Panc1 (cell line): Measurements from ENCODE around the gene SMIM8. TPM values are rescaled to one million over a fixed set of nuclear protein-coding genes. Genes with fewer than 3 reads are reported as not detected.

Experiments used
- ATAC-seq: fragments of 200-7000 bp; cut with Tn5 transposase; 2 replicates; pipeline ENCODE4 v1.9.1; 2020; ENCODE audit warnings: mild to moderate bottlenecking, moderate library complexity
- BruUV-seq: library from RNA; stranded (reverse); fragments of 400-500 nt; replicated peaks from 2 replicates; lab custom pipeline; 2021; lab: Mats Ljungman, UMichigan
- CTCF ChIA-PET: fragments of 300-600 bp; sonication (Branson Sonifier 250); formaldehyde crosslinking; loops from one replicate; lab custom pipeline; 2022; ENCODE audit warnings: antibody characterized with exemption; lab: Charles Lee
- POLR2A ChIA-PET: fragments of 300-600 bp; sonication (Branson Sonifier 250); formaldehyde crosslinking; loops from one replicate; lab custom pipeline; 2022; ENCODE audit warnings: antibody characterized with exemption; lab: Charles Lee
- DNase-seq: peaks from one replicate; pipeline ENCODE4 v3.0.0-alpha.2; 2010; ENCODE audit warnings: low read depth, low spot score
- H3K27ac ChIP-seq: 2 replicates; pipeline ENCODE4 v1.5.1; 2011; ENCODE audit warnings: mild to moderate bottlenecking, low read length, inconsistent platforms
- H3K27me3 ChIP-seq: fragments of 200-500 bp; sonication (Bioruptor generic); 2 replicates; pipeline ENCODE4 v1.6.0; 2014; ENCODE audit warnings: low read length, inconsistent platforms; ENCODE audit not compliant: control insufficient read depth, insufficient read depth
- H3K36me3 ChIP-seq: fragments of 200-500 bp; sonication (Bioruptor generic); 2 replicates; pipeline ENCODE4 v1.5.1; 2014; ENCODE audit warnings: inconsistent platforms, mild to moderate bottlenecking, low read length, moderate library complexity; ENCODE audit not compliant: control insufficient read depth, insufficient read depth
- H3K4me1 ChIP-seq: 2 replicates; pipeline ENCODE4 v1.5.1; 2011; ENCODE audit warnings: inconsistent platforms, mild to moderate bottlenecking, low read length, moderate library complexity; ENCODE audit not compliant: control insufficient read depth, insufficient read depth
- H3K4me3 ChIP-seq, 2 experiments: 2 replicates each; pipeline ENCODE4 v1.5.1; 2011 to 2012; ENCODE audit warnings: low read depth in 2 of 2, low read length in 2 of 2, mild to moderate bottlenecking in 2 of 2, inconsistent platforms in 1 of 2, moderate library complexity in 1 of 2
- H3K9me3 ChIP-seq: fragments of 200-500 bp; sonication (Bioruptor generic); 2 replicates; pipeline ENCODE4 v1.5.1; 2014; ENCODE audit warnings: low read depth, mild to moderate bottlenecking, inconsistent platforms, low read length, moderate library complexity; ENCODE audit not compliant: control insufficient read depth, insufficient read depth
- POLR2AphosphoS5 ChIP-seq: IDR thresholded peaks from 2 replicates; pipeline ENCODE4 v1.6.1; 2012; ENCODE audit warnings: mild to moderate bottlenecking, low read depth, low read length, moderate library complexity
- SIN3A ChIP-seq: IDR thresholded peaks from 2 replicates; pipeline ENCODE4 v1.6.1; 2012; ENCODE audit warnings: low read depth, mild to moderate bottlenecking, low read length, moderate library complexity, borderline replicate concordance; ENCODE audit not compliant: insufficient read depth
- TCF7L2 ChIP-seq: IDR thresholded peaks from 2 replicates; pipeline ENCODE4 v1.6.1; 2011; ENCODE audit warnings: mild to moderate bottlenecking, low read depth, low read length, inconsistent platforms
- in situ Hi-C: cut with HindIII; loops from 2 replicates; pipeline ENCODE4 v1.10.0; 2016; ENCODE audit warnings: low sequenced_read_pairs, low pct_unique_long_range_greater_than_20kb
- intact Hi-C: fragments of 100-400 bp; cut with micrococcal nuclease; formaldehyde crosslinking; loops from one replicate; pipeline ENCODE4 v1.10.0; 2022; ENCODE audit not compliant: unreplicated experiment
- total RNA-seq: library from RNA; stranded (reverse); gene quantifications from one replicate; pipeline ENCODE4 v1.2.1, GENCODE V29; 2021; ENCODE audit not compliant: unreplicated experiment
- TF ChIP-seq, protein P1 (sequence below), 2 experiments: IDR thresholded peaks; 2 replicates each; pipeline ENCODE4 v1.6.1; 2011 to 2012; ENCODE audit warnings: low read depth in 2 of 2, control low read depth in 1 of 2, low read length in 1 of 2, mild to moderate bottlenecking in 1 of 2, moderate library complexity in 1 of 2; ENCODE audit not compliant: insufficient read depth in 1 of 2
- TF ChIP-seq, protein P2 (sequence below): fragments of 450-650 bp; IDR thresholded peaks from 2 replicates; pipeline ENCODE4 v1.5.1; 2017; ENCODE audit warnings: mild to moderate bottlenecking

Gene SMIM8
- total RNA-seq, 1 experiment from 2014 or later, result 6.7 TPM

DNA sequence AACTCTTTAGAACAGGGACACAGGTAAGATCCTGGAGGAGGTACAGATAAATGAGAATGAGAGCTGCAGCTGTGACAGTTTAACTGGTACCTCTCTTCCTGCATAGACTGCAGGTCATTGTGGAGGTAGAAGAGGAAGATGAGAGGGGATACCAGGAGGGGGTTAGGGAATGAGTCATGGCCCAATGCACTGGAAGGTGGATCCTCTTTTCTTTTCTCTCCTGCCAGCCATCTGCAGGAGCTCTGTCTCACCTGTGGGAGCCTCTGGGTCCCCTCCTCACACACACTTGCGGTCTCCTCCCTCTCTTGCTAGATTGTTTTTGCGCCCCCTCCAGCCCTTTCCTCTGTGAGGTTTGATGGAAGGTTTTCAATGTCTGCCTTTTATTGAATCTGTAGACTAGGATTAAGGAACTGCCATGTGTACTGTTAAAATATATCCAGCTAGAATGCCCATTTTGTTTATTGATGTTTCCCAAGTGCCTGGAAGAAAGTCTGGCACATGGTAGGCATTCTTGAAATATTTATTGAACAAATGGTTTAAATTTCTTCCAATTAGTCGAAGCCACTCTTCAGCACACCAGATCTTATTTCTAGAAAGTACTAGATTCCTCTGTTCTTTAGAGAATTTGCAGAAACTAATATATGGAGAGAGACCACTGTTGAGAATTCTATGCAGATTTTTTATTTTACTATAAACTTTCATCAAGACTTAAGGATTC is 35.2 kb downstream of the SMIM8 start:
- no TSS peak for BruUV-seq
- CTCF ChIA-PET, result no interaction called here
- Histone ChIP-seq H3K36me3 (no peaks in the 10 kb centered on the region), H3K27me3 (no peaks in the 10 kb centered on the region), H3K9me3 (no peaks in the 10 kb centered on the region), H3K27ac (no peak overlapping the region), H3K4me1 (no peaks in the 10 kb centered on the region), H3K4me3 (no peak overlapping the region)
- no peak for TF ChIP-seq SIN3A
- TF ChIP-seq POLR2AphosphoS5, result no peak
- no peak for TF ChIP-seq TCF7L2
- TF ChIP-seq, protein P1, sequence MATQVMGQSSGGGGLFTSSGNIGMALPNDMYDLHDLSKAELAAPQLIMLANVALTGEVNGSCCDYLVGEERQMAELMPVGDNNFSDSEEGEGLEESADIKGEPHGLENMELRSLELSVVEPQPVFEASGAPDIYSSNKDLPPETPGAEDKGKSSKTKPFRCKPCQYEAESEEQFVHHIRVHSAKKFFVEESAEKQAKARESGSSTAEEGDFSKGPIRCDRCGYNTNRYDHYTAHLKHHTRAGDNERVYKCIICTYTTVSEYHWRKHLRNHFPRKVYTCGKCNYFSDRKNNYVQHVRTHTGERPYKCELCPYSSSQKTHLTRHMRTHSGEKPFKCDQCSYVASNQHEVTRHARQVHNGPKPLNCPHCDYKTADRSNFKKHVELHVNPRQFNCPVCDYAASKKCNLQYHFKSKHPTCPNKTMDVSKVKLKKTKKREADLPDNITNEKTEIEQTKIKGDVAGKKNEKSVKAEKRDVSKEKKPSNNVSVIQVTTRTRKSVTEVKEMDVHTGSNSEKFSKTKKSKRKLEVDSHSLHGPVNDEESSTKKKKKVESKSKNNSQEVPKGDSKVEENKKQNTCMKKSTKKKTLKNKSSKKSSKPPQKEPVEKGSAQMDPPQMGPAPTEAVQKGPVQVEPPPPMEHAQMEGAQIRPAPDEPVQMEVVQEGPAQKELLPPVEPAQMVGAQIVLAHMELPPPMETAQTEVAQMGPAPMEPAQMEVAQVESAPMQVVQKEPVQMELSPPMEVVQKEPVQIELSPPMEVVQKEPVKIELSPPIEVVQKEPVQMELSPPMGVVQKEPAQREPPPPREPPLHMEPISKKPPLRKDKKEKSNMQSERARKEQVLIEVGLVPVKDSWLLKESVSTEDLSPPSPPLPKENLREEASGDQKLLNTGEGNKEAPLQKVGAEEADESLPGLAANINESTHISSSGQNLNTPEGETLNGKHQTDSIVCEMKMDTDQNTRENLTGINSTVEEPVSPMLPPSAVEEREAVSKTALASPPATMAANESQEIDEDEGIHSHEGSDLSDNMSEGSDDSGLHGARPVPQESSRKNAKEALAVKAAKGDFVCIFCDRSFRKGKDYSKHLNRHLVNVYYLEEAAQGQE (IDR thresholded peaks at IDR 0.05; ENCODE audit: insufficient read depth in 1 of 2, low read depth in 2 of 2, low read length in 1 of 2), result no peak
- TF ChIP-seq, protein P2, sequence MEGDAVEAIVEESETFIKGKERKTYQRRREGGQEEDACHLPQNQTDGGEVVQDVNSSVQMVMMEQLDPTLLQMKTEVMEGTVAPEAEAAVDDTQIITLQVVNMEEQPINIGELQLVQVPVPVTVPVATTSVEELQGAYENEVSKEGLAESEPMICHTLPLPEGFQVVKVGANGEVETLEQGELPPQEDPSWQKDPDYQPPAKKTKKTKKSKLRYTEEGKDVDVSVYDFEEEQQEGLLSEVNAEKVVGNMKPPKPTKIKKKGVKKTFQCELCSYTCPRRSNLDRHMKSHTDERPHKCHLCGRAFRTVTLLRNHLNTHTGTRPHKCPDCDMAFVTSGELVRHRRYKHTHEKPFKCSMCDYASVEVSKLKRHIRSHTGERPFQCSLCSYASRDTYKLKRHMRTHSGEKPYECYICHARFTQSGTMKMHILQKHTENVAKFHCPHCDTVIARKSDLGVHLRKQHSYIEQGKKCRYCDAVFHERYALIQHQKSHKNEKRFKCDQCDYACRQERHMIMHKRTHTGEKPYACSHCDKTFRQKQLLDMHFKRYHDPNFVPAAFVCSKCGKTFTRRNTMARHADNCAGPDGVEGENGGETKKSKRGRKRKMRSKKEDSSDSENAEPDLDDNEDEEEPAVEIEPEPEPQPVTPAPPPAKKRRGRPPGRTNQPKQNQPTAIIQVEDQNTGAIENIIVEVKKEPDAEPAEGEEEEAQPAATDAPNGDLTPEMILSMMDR, result no peak
- ATAC-seq (no peak), DNase-seq (no peak)
- intact Hi-C loops, result no loop called here
- POLR2A ChIA-PET, result no interaction called here
- in situ Hi-C loops, result no loop called here

DNA sequence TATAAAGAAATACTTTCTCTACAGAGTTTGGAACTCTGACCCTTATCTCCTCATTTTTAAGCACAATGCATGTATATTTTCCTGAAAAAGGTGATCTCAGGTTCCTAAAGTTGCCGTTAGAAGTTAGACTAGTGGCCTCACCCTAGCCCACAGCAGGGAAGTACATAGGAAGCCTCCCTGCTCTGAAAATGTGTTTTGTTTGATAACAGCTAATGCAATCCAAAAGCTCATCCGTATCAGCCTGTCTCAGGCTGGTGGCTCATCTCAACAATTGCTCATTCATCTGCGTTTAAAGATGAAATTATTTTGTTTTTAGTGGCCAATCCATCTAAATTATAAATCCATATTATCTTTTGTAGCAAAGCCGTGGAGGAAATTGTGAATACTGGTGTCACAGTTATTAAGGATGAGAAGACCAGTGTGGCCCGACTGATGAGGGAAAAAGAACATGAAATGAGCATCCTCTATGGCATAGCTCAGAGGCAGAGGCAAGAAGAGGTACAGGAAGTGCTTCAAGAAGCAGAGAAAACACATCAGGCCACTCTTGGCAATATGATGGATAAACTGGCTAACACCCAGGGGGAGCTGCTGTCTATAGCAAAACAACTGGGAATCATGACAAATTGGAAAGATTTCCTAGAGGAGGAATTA is 42.3 kb downstream of the SMIM8 start:
- in situ Hi-C loops, result no loop called here
- POLR2A ChIA-PET, result no interaction called here
- no peaks in the 10 kb centered on the region for H3K36me3 ChIP-seq

More for the DNA sequence above, 42.3 kb downstream of the SMIM8 start:
- ATAC-seq, result no peak
- Histone ChIP-seq H3K4me3 (no peak overlapping the region), H3K27ac (no peak overlapping the region), H3K9me3 (no peaks in the 10 kb centered on the region), H3K4me1 (no peaks in the 10 kb centered on the region), H3K27me3 (no peaks in the 10 kb centered on the region)
- BruUV-seq, result no TSS peak
- DNase-seq, result no peak
- intact Hi-C loops, result no loop called here
- TF ChIP-seq SIN3A (no peak), POLR2AphosphoS5 (no peak), TCF7L2 (no peak)
- TF ChIP-seq, protein P1 (IDR thresholded peaks at IDR 0.05; ENCODE audit: insufficient read depth in 1 of 2, low read depth in 2 of 2, low read length in 1 of 2), result no peak
- TF ChIP-seq, protein P2, result no peak
- CTCF ChIA-PET, result interaction anchor here (0.5 kb wide), 1 partner anchor 24 kb away, joined by 4 read pairs; no protein-coding TSS in a partner anchor
